HG02840 (cell line): ENCODE measurements around the gene RALGPS1.

Experiments used
- ATAC-seq: cut with Tn5 transposase; IDR thresholded peaks from one replicate; pipeline ENCODE4 v1.9.1; 2021; ENCODE audit warnings: mild to moderate bottlenecking, moderate library complexity, moderate number of reproducible peaks; ENCODE audit not compliant: unreplicated experiment, low FRiP score

RALGPS1 gene

DNA sequence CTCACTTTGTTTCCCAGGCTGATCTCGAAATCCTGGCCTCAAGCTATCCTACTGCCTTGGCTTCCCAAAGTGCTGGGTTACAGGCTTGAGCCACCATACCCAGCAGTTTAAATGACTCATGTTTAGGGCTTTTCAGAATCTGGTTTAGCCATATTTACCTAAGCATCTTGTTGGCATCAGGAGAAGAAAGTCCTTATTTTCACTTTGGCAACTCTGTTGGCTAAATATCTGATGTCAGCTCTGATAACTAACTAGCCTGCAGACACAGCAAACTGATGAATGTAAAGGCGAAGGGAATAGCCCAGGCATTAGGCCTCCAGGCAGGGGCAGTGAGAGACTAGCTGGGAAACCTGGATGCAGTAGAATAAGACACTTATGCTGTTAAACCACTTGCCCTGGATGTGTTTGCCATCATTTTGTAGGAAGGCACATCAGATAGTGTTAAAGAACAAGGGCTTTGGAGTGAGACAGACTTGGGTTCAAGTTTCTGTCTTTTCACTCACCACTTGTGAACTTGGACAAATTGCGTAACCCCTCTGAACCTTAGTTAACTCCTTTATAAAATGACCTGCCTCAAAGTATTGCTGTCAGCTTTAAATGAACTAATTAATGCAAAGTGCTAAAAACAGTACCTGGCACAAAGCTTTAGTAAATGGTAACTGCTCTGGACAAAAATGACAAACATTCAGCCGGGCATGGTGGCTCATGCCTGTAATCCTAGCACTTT lies 315.3 kb downstream of the RALGPS1 start:
- no peak for ATAC-seq

DNA sequence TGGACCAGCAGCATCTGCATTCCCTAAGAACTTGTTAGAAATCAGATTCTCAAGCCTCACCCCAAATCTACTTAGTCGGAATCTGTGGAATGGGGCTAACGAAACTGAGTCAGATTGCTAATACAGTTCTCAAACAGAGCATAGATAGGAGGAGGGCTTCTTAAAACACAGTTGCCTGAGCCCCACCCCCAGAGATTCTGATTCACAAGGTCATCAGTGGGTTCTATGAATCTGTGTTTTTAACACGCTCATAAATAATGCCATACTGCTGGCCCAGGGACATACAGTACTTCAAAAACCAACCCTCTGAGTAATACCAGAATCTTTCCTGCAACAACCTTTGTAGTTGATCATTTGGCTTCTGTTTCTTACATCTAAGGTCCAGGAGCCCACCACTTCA lies 317.1 kb downstream of the RALGPS1 start:
- no peak for ATAC-seq

GRCh38 chr9:127232833-127233549 lies 318.4 kb downstream of the RALGPS1 start:
- no peak for ATAC-seq

- no peak for ATAC-seq
These were observed 319.0 kb downstream of the RALGPS1 start for GRCh38 chr9:127233550-127233949.

DNA sequence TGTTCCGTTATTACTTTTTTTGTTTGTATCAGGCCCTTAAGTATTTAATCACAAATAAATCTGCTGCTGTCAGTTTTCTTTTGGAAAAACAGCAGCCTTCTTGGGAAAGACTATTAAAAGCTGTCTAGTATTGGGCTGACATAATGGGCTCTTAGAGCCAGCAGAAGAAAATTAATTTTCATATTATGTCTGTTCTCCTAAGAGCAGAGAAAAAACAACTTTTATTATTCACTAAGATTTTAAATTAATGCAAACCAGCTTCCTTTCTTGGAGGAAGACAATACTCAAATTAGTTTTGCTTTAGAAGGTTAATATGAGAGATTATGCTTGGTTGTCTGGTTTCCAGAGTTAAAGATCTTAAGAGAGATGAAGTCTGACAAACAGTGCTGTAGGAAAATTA lies 319.4 kb downstream of the RALGPS1 start:
- no peak for ATAC-seq

GRCh38 chr9:127237801-127238200 lies 323.2 kb downstream of the RALGPS1 start:
- ATAC-seq = no peak

DNA sequence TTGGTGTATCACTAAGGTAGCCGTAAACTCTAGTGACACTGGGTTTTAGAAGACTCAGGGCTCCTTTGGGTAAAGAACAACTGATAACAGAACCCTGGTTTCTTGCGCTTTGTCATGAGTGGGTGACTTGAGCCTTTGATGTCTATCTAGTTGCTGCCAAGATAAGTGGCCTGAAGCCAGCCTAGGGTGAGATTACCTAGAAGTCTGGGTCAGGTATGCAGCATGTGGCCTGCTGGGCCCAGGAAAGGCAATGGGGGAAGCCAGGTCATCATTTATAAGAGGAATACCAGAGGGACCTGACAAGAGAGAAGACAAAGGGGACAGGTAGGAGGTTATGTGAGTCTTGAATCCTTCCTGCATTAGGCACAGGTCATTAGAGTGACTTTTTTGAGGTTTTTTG lies 326.8 kb downstream of the RALGPS1 start:
- ATAC-seq = no peak

- ATAC-seq = peak; percentile 99
These were observed 330.3 kb downstream of the RALGPS1 start for GRCh38 chr9:127244609-127245601.

GRCh38 chr9:127245637-127246164 lies 331.1 kb downstream of the RALGPS1 start:
- ATAC-seq = no peak

- ATAC-seq = no peak
These were observed 333.7 kb downstream of the RALGPS1 start for GRCh38 chr9:127248241-127248640.

GRCh38 chr9:127249877-127250276 lies 335.3 kb downstream of the RALGPS1 start:
- no peak for ATAC-seq

GRCh38 chr9:127250896-127251391 lies 336.4 kb downstream of the RALGPS1 start:
- ATAC-seq = no peak

- ATAC-seq = no peak
These were observed 338.1 kb downstream of the RALGPS1 start for GRCh38 chr9:127252410-127253318.

DNA sequence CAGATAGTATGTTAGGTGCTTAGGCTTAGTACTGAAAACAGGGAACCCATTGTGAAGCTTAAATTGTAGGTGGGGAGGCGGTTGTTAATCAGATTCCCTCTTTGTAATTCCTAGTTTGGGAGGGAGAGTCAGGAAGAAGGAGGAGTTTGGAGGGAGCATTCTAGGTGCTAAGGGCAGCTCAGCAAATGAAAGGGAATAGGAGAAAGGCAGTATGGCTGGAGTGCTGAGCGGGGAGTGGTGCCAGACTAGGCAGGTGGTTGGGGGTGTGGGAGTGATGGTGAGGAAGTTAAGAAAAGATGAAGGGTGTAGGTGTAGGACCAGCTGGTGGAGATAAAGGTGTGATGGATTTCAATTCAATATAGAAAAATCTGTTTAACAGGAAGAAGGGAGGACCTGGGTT lies 338.9 kb downstream of the RALGPS1 start:
- no peak for ATAC-seq

GRCh38 chr9:127255692-127256091 lies 341.1 kb downstream of the RALGPS1 start:
- ATAC-seq = no peak

GRCh38 chr9:127256324-127256723 lies 341.7 kb downstream of the RALGPS1 start:
- no peak for ATAC-seq

GRCh38 chr9:127258606-127259471 lies 344.3 kb downstream of the RALGPS1 start:
- ATAC-seq = no peak

DNA sequence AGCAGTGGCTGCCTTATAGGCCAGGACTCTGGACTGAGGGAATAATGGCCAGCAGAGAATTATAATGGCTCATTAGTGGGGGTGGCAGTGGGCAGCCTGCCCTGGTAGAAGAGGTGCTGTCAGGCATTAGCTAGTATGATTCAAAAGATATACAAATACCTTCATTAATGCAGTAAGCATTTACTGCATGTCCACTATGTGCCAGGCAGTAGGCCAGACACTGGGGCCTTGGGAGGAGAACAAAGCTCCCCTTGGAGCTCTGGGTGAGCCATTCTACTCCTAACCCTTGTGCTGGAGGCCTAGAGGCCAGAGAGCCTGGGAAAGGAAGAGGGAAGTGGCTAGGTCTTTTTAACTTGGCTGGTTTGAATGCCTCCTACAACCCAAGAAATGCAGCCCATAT lies 348.0 kb downstream of the RALGPS1 start:
- no peak for ATAC-seq
